HepG2 (cell line): ENCODE results near the gene KCTD6. TPM values are rescaled to one million over a fixed set of nuclear protein-coding genes. Genes with fewer than 3 reads are reported as not detected.

Experiments used
- ATAD3A ChIP-seq: sonication (generic); formaldehyde crosslinking; IDR thresholded peaks from 2 replicates; pipeline ENCODE4 v1.4.0; 2020; ENCODE audit warnings: missing genetic modification reagents
- BATF2 ChIP-seq: sonication (generic); formaldehyde crosslinking; IDR thresholded peaks from 2 replicates; pipeline ENCODE4 v1.8.0; 2022; ENCODE audit warnings: mild to moderate bottlenecking, missing genetic modification reagents, moderate library complexity
- BRCA1 ChIP-seq: sonication (generic); formaldehyde crosslinking; IDR thresholded peaks from 2 replicates; pipeline ENCODE4 v1.4.0; 2020; ENCODE audit warnings: missing genetic modification reagents
- DPF2 ChIP-seq: sonication (generic); formaldehyde crosslinking; IDR thresholded peaks from 2 replicates; pipeline ENCODE4 v1.4.0; 2020; ENCODE audit warnings: mild to moderate bottlenecking, low read depth, missing genetic modification reagents, borderline replicate concordance
- GZF1 ChIP-seq: sonication (generic); formaldehyde crosslinking; IDR thresholded peaks from 2 replicates; pipeline ENCODE4 v1.5.1; 2020; ENCODE audit warnings: mild to moderate bottlenecking, missing genetic modification reagents
- HMG20B ChIP-seq: conservative IDR thresholded peaks from 2 replicates; pipeline ENCODE4 v1.6.1; 2016; ENCODE audit warnings: missing genetic modification reagents, missing compliant biosample characterization
- KDM1A ChIP-seq: IDR thresholded peaks from 2 replicates; pipeline ENCODE4 v1.6.1; 2016; ENCODE audit warnings: missing compliant biosample characterization
- KDM3A ChIP-seq: IDR thresholded peaks from 2 replicates; pipeline ENCODE4 v1.6.1; 2018; ENCODE audit warnings: low read depth, missing compliant biosample characterization
- KLF12 ChIP-seq: sonication (generic); formaldehyde crosslinking; IDR thresholded peaks from 2 replicates; pipeline ENCODE4 v1.4.0; 2020; ENCODE audit warnings: missing genetic modification reagents, borderline replicate concordance
- PHF8 ChIP-seq: sonication (generic); formaldehyde crosslinking; IDR thresholded peaks from 2 replicates; pipeline ENCODE4 v1.5.0; 2020; ENCODE audit warnings: missing genetic modification reagents
- SMAD9 ChIP-seq: sonication (generic); formaldehyde crosslinking; IDR thresholded peaks from 2 replicates; pipeline ENCODE4 v1.5.1; 2020; ENCODE audit warnings: mild to moderate bottlenecking, missing genetic modification reagents
- SOX13 ChIP-seq, 3 experiments: fragments of 450-650 bp in 1 of 3; sonication (generic) in 1 of 3; formaldehyde crosslinking in 1 of 3; IDR thresholded peaks in 2 of 3; conservative IDR thresholded peaks in 1 of 3; 2 replicates each; pipeline versions ENCODE4 v1.5.0 to v1.6.1; 2016 to 2020; ENCODE audit warnings: antibody characterized with exemption in 1 of 3, mild to moderate bottlenecking in 1 of 3, missing compliant biosample characterization in 1 of 3, missing genetic modification reagents in 1 of 3, moderate library complexity in 1 of 3
- TCF12 ChIP-seq, 2 experiments: fragments of 450-650 bp in 1 of 2; sonication (generic) in 1 of 2; formaldehyde crosslinking in 1 of 2; IDR thresholded peaks; 2 replicates each; pipeline versions ENCODE4 v1.6.1 to v1.8.0; 2017 to 2022; ENCODE audit warnings: antibody characterized with exemption in 1 of 2, mild to moderate bottlenecking in 1 of 2, missing genetic modification reagents in 1 of 2, moderate library complexity in 1 of 2
- TERF1 ChIP-seq: sonication (generic); formaldehyde crosslinking; IDR thresholded peaks from 2 replicates; pipeline ENCODE4 v1.8.0; 2022; ENCODE audit warnings: mild to moderate bottlenecking, missing genetic modification reagents, moderate library complexity
- ZNF296 ChIP-seq: sonication (generic); formaldehyde crosslinking; conservative IDR thresholded peaks from 2 replicates; pipeline ENCODE4 v1.5.0; 2020; ENCODE audit warnings: mild to moderate bottlenecking, missing genetic modification reagents
- ZNF350 ChIP-seq: sonication (generic); formaldehyde crosslinking; IDR thresholded peaks from 2 replicates; pipeline ENCODE4 v1.4.0; 2020; ENCODE audit warnings: mild to moderate bottlenecking, low read depth, missing genetic modification reagents, borderline replicate concordance
- ZNF543 ChIP-seq: sonication (generic); formaldehyde crosslinking; IDR thresholded peaks from 2 replicates; pipeline ENCODE4 v1.4.0; 2020; ENCODE audit warnings: mild to moderate bottlenecking, missing genetic modification reagents
- ZNF563 ChIP-seq: sonication (generic); formaldehyde crosslinking; IDR thresholded peaks from 2 replicates; pipeline ENCODE4 v1.8.0; 2022; ENCODE audit warnings: mild to moderate bottlenecking, moderate library complexity, missing genetic modification reagents
- ZNF570 ChIP-seq: sonication (generic); formaldehyde crosslinking; IDR thresholded peaks from 2 replicates; pipeline ENCODE4 v1.4.0; 2020; ENCODE audit warnings: mild to moderate bottlenecking, missing genetic modification reagents, borderline replicate concordance
- ZNF616 ChIP-seq: sonication (generic); formaldehyde crosslinking; IDR thresholded peaks from 2 replicates; pipeline ENCODE4 v1.5.0; 2020; ENCODE audit warnings: low read depth, mild to moderate bottlenecking, missing genetic modification reagents
- ZNF788 ChIP-seq: sonication (generic); formaldehyde crosslinking; IDR thresholded peaks from 2 replicates; pipeline ENCODE4 v1.5.0; 2020; ENCODE audit warnings: mild to moderate bottlenecking, missing genetic modification reagents, borderline replicate concordance
- polyA plus RNA-seq, 8 experiments: library from polyadenylated mRNA; depleted of rRNA in 3 of 8; stranded (reverse) in 7 of 8; unstranded in 1 of 8; fragments of >200 nt; fragmentation: Illumina TruSeq in 4 of 8; extraction: Trizol in 4 of 8; gene quantifications; 2 replicates each; pipeline versions ENCODE4 v1.2.1 to v1.2.3, GENCODE V29; 2011 to 2016; ENCODE audit warnings: low read depth in 4 of 8, missing spikeins in 1 of 8, mixed read lengths in 1 of 8; ENCODE audit not compliant: insufficient read depth in 1 of 8
- total RNA-seq, 5 experiments: library from RNA; depleted of rRNA; stranded (reverse); fragments of >200 nt; fragmentation: Illumina TruSeq; extraction: Trizol; gene quantifications; 2 replicates each; pipeline ENCODE4 v1.2.3, GENCODE V29; 2016; ENCODE audit warnings: low read depth in 1 of 5
- TF ChIP-seq, protein P1 (sequence below): sonication (generic); formaldehyde crosslinking; IDR thresholded peaks from 2 replicates; pipeline ENCODE4 v1.5.1; 2020; ENCODE audit warnings: missing genetic modification reagents, mild to moderate bottlenecking, borderline replicate concordance
- TF ChIP-seq, protein P2 (sequence below): sonication (generic); formaldehyde crosslinking; IDR thresholded peaks from 2 replicates; pipeline ENCODE4 v1.5.0; 2020; ENCODE audit warnings: missing genetic modification reagents
- TF ChIP-seq, protein P3 (sequence below): IDR thresholded peaks from 2 replicates; pipeline ENCODE4 v1.6.1; 2016

The KCTD6 gene
- total and polyA plus RNA-seq, 2 of the 13 experiments (the other 11 are each of a cell fraction or from before 2014, with no cell fraction given) = 13.4 to 14.2 TPM

DNA sequence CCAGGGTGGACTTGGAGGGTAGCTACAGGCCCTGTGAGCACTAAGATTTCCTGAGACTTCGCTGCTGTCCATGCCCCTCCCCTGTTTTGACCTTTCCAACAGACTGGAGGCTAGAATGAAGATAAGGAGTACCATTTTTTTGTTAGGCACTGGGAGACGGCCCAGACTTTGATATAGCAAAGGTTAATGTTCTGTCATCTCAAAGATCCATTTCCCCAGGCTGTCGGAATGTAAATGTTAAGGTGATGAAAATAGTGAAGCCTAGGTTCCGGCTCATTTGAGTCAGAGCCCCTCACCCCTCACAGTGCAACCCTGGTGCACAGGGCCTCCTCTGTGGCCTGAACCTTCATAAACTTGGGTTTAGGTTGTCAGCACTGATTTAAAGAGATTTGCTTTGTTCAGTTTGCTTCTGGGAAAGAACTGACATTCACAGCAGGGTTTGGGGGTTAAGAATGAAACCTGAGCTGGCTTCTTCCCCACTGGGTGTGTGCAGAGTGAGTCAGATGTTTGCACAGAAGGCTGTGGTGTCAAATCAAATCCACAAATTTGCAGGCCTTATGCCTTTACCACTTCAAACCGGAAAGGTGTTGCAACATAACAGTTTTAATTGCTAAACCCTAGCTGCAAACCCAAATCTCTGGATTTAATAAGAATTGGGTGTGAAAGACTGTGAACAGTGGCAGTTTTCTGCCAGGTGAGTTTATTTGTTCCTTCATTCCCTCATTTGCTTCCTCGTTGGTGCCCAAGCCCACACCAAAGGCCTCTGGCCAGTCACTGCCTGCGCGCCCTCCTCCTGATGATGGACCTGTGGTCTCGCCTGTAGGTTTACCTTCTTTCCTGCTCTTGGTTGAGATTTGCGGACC lies 20.6 kb upstream of the KCTD6 start (continued):
- peak; percentile 72 for TF ChIP-seq KLF12 (CRISPR knock-in tag)
- TF ChIP-seq ATAD3A (CRISPR knock-in tag) = no peak
- TF ChIP-seq DPF2 (CRISPR knock-in tag) = peak; percentile 96
- TF ChIP-seq PHF8 (CRISPR knock-in tag) = no peak
- peak; percentile 70; the same call in 1 of the 2 replicates for TF ChIP-seq ZNF543 (CRISPR knock-in tag)
- 0 out of 2 replicates have a peak, but pooled peaks have one; percentile 51 for TF ChIP-seq ZNF788 (CRISPR knock-in tag)
- no peak for TF ChIP-seq GZF1 (CRISPR knock-in tag)
- peak; percentile 86 for TF ChIP-seq SOX13 (IDR thresholded peaks at IDR 0.05)
- peak in 1 of 2 experiments; percentile 92; a peak in 2 of 4 replicates for TF ChIP-seq SOX13 (CRISPR knock-in tag; conservative IDR thresholded peaks at IDR 0.05 in 1 of 2, IDR thresholded peaks at IDR 0.05 in 1 of 2)
- TF ChIP-seq, protein P1, sequence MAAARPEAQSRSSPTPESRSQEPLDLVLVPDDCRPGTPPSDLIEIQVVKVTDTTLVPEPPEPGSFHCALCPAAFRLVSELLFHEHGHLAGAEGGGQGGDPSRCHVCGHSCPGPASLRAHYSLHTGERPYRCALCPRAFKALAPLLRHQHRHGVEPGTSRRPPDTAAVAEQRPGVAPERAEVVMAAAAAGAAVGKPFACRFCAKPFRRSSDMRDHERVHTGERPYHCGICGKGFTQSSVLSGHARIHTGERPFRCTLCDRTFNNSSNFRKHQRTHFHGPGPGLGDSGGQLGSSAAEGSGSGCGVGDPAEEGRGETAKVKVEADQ (CRISPR knock-in tag) = no peak
- TF ChIP-seq HMG20B (CRISPR knock-in tag) = peak; percentile 99
- TF ChIP-seq BATF2 = no peak
- no peak for TF ChIP-seq SMAD9 (CRISPR knock-in tag)
- peak; percentile 48; the same call in 1 of the 2 replicates for TF ChIP-seq ZNF350
- peak; percentile 83; the same call in 1 of the 2 replicates for TF ChIP-seq BRCA1
- TF ChIP-seq, protein P2, sequence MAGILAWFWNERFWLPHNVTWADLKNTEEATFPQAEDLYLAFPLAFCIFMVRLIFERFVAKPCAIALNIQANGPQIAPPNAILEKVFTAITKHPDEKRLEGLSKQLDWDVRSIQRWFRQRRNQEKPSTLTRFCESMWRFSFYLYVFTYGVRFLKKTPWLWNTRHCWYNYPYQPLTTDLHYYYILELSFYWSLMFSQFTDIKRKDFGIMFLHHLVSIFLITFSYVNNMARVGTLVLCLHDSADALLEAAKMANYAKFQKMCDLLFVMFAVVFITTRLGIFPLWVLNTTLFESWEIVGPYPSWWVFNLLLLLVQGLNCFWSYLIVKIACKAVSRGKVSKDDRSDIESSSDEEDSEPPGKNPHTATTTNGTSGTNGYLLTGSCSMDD (CRISPR knock-in tag) = no peak
- TF ChIP-seq, protein P3, sequence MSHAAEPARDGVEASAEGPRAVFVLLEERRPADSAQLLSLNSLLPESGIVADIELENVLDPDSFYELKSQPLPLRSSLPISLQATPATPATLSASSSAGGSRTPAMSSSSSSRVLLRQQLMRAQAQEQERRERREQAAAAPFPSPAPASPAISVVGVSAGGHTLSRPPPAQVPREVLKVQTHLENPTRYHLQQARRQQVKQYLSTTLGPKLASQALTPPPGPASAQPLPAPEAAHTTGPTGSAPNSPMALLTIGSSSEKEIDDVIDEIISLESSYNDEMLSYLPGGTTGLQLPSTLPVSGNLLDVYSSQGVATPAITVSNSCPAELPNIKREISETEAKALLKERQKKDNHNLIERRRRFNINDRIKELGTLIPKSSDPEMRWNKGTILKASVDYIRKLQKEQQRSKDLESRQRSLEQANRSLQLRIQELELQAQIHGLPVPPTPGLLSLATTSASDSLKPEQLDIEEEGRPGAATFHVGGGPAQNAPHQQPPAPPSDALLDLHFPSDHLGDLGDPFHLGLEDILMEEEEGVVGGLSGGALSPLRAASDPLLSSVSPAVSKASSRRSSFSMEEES (CRISPR knock-in tag) = no peak
- TF ChIP-seq ZNF296 = no peak
- no peak for TF ChIP-seq ZNF616
- peak; percentile 77 for TF ChIP-seq KDM3A
- TF ChIP-seq KDM1A = no peak; the same call in 1 of the 2 replicates
- TF ChIP-seq ZNF563 (CRISPR knock-in tag) = no peak
- TF ChIP-seq ZNF570 (CRISPR knock-in tag) = no peak
- TF ChIP-seq TERF1 (CRISPR knock-in tag) = no peak
- TF ChIP-seq TCF12 (IDR thresholded peaks at IDR 0.05) = no peak
- TF ChIP-seq TCF12 (CRISPR knock-in tag; IDR thresholded peaks at IDR 0.05) = peak; percentile 69; the same call in 1 of the 2 replicates
